ENCODE results near the gene BIRC5. TPM values are rescaled to one million over a fixed set of nuclear protein-coding genes. Genes with fewer than 3 reads are reported as not detected.

Gene BIRC5
- total RNA-seq, 1 donor from 2014 or later: 0.69 TPM

DNA sequence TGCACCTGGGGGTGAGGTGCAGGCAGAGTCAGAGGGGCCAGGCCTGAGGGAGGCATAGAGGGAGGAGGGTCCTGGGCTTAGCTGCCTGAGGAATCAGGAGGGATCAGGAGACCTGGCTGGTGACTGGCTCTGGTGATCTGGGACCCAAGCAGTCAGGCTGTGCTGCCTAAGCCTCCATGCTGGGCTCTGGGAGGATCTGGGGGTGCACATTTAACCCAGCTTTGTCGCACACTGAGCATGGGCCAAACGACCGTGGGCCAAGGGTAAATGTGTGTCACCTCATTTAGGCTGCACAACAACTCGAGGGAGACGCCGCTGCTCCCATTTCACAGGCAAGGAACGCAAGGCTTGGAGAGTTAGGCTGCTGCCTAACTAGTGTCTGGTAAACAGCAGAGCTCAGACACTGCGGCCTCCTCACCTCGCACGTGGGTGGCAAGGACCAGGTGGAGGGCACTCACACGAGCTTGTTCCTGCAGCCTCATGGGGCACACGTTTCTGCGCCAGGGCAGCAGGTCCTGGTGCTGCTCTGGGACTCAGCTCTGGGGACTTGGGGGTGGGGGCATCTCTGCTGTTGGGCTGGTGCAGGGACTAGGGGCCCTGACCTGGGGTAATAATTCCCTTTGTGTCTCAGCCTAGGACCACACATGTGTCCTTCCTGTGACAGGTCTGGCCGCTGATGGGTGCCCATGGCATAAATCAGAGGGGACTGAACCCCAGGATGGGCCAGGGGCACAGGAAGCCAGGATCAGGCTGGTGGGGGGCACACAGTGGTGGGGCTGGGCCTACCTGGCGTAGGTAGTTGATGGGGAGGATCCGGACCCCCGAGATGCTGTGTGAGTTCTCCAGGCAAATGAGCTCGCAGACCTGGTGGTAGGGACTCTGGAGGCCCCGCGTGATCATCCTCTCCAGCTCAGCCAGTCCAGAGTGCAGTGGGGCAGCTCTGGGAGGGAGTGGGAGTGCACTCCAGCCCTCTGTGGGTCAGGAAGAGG, 36.1 kb downstream of the BIRC5 start:
- TF ChIP-seq, protein P1, sequence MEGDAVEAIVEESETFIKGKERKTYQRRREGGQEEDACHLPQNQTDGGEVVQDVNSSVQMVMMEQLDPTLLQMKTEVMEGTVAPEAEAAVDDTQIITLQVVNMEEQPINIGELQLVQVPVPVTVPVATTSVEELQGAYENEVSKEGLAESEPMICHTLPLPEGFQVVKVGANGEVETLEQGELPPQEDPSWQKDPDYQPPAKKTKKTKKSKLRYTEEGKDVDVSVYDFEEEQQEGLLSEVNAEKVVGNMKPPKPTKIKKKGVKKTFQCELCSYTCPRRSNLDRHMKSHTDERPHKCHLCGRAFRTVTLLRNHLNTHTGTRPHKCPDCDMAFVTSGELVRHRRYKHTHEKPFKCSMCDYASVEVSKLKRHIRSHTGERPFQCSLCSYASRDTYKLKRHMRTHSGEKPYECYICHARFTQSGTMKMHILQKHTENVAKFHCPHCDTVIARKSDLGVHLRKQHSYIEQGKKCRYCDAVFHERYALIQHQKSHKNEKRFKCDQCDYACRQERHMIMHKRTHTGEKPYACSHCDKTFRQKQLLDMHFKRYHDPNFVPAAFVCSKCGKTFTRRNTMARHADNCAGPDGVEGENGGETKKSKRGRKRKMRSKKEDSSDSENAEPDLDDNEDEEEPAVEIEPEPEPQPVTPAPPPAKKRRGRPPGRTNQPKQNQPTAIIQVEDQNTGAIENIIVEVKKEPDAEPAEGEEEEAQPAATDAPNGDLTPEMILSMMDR (IDR thresholded peaks at IDR 0.05; ENCODE audit: borderline replicate concordance): no peak
- Histone ChIP-seq H3K4me1 (peaks cover 24% of the 10 kb centered on the region), H3K9me3 (replicated peaks) (no peaks in the 10 kb centered on the region), H3K27me3 (ENCODE audit: low read depth) (no peaks in the 10 kb centered on the region), H3K4me3 (no peak overlapping the region), H3K36me3 (no peaks in the 10 kb centered on the region), H3K27ac (replicated peaks) (no peak overlapping the region)
- intact Hi-C loops (cut with micrococcal nuclease): loop anchor here (10.0 kb wide), 1 partner anchor 175 kb away; no protein-coding TSS in a partner anchor
- no peak for DNase-seq

DNA sequence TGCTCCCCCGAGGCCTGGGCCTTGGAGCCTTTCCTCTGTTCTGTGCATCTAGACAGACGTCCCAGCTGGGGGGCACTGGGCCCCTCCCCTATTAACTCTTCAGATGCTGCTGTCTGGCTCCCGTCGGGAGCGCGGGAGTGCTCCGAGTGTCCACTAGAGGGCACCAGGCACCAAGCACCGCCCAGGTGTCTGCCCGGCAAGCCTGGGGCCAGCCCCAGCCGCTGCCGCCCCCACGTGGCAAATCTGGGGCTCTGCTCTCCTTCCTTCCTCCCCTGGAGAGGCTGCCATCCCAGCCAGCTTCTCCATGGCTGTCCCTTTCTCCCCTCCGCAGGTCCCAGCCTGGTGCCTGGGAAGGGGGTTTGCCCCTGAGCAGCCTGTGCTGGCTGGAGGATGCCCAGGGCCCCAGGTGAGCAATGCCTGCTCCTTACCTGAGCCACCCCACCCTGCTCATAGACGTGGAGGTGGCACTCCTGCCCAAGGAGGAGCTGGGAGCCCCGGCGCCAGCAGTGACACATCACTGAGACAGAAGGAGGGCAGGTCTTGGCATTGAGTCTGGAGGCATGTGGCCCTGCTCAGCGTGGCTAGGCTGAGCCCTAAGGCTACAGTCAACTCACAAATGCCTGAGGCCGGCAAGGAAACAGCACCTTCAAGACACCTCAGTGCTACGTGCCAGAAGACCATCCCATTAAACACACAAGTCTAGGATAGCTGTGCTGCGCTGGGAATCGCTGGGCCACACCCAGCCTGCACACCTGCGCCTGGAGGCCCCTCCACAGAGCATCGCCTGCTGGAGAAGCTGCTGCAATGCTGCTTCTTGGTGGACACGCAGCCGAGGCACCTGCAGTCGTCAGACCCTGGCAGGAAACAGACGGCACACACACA, 37.1 kb downstream of the BIRC5 start:
- intact Hi-C loops (cut with micrococcal nuclease): loop anchor here (10.0 kb wide), 1 partner anchor 174 kb away; no protein-coding TSS in a partner anchor
- peak; percentile 80 for DNase-seq
- Histone ChIP-seq H3K27me3 (ENCODE audit: low read depth) (no peaks in the 10 kb centered on the region), H3K27ac (replicated peaks) (no peak overlapping the region), H3K4me3 (no peak overlapping the region), H3K9me3 (replicated peaks) (no peaks in the 10 kb centered on the region), H3K36me3 (no peaks in the 10 kb centered on the region), H3K4me1 (peaks cover 25% of the 10 kb centered on the region)
- TF ChIP-seq, protein P1 (IDR thresholded peaks at IDR 0.05; ENCODE audit: borderline replicate concordance): peak; percentile 99

DNA sequence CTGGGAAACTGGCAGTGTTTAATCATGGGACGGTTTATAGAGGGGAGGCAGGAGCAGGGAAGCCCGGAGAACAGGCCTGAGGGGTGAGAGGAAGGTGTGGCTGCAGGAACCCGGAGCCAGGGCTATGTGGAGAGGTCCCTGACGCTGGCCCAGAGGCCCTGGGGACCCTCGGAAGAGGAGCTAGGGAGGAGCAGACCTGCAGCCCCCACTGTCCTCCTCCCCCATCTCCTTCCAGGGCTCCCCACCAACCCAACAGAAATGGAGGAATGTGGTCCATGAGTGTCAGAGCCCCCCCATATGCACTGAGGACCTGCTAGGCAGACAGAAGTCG, 37.7 kb downstream of the BIRC5 start:
- TF ChIP-seq, protein P1 (IDR thresholded peaks at IDR 0.05; ENCODE audit: borderline replicate concordance): no peak
- H3K4me3 ChIP-seq: no peak overlapping the region
- no peak overlapping the region for H3K27ac ChIP-seq (replicated peaks)
- H3K9me3 ChIP-seq (replicated peaks): no peaks in the 10 kb centered on the region
- DNase-seq: no peak
- H3K36me3 ChIP-seq: no peaks in the 10 kb centered on the region
- H3K27me3 ChIP-seq (ENCODE audit: low read depth): no peaks in the 10 kb centered on the region
- intact Hi-C loops (cut with micrococcal nuclease): loop anchor here (10.0 kb wide), 1 partner anchor 173 kb away; no protein-coding TSS in a partner anchor
- peaks cover 32% of the 10 kb centered on the region for H3K4me1 ChIP-seq

DNA sequence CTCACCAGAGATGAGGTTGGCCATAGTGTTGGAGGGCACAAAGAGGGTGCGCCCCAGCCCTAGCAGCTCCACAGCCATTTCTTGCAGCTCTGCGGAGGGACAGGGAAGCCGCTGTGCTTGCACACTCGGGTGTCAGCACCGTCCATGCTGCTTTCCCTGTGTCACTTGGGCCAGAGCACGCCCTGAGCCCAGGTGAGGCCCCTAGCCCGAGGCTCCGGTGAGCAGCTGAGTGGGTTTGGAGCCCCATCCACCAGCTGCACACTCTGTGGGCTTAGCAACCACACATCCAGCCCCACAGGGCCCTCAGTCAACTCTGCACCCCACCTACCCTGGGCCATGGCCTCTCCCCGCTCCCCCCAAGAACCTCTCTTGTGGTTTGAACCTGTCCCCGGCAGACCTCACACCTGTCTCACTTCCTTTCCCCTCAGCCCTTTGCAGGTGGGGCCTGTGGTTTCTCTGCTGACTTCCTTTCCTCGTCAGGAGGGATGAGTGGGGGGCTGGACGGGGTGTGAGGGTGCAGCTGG, 38.1 kb downstream of the BIRC5 start:
- no peak overlapping the region for H3K4me3 ChIP-seq
- H3K36me3 ChIP-seq: no peaks in the 10 kb centered on the region
- TF ChIP-seq, protein P1 (IDR thresholded peaks at IDR 0.05; ENCODE audit: borderline replicate concordance): no peak
- DNase-seq: no peak
- H3K4me1 ChIP-seq: peaks cover 36% of the 10 kb centered on the region
- H3K9me3 ChIP-seq (replicated peaks): no peaks in the 10 kb centered on the region
- no peak overlapping the region for H3K27ac ChIP-seq (replicated peaks)
- intact Hi-C loops (cut with micrococcal nuclease): loop anchor here (10.0 kb wide), 1 partner anchor 173 kb away; no protein-coding TSS in a partner anchor
- no peaks in the 10 kb centered on the region for H3K27me3 ChIP-seq (ENCODE audit: low read depth)

Measured in left ventricle myocardium inferior (tissue), 1 donor.